Frontal cortex (tissue), 4 donors: ENCODE measurements around the gene MYMX. TPM values are rescaled to one million over a fixed set of nuclear protein-coding genes. Genes with fewer than 3 reads are reported as not detected.
A peak's percentile ranks its signal among the peaks of the same experiment; 100 is the strongest.

Experiments
- DNase-seq, 2 donors: peaks; one replicate each; pipeline ENCODE4 v3.0.0; 2012; ENCODE audit warnings: low spot score in 2 of 2
- FAIRE-seq: peaks from 2 replicates; lab custom pipeline; 2012; peaks lifted over from hg19 to GRCh38; lab: Jason Lieb, UNC
- small RNA-seq: library from RNA; depleted of rRNA; stranded (forward); fragments of <200 nt; gene quantifications from one replicate; pipeline ENCODE3, GENCODE V24; 2014
- total RNA-seq: library from RNA; depleted of rRNA; stranded (reverse); fragments of >200 nt; gene quantifications from one replicate; pipeline ENCODE4 v1.2.3, GENCODE V29; 2014
- donor health status: control.
- donor health status: control.
- donor health status: control.

MYMX gene
- total RNA-seq, 1 donor from 2014 or later, result not detected

DNA sequence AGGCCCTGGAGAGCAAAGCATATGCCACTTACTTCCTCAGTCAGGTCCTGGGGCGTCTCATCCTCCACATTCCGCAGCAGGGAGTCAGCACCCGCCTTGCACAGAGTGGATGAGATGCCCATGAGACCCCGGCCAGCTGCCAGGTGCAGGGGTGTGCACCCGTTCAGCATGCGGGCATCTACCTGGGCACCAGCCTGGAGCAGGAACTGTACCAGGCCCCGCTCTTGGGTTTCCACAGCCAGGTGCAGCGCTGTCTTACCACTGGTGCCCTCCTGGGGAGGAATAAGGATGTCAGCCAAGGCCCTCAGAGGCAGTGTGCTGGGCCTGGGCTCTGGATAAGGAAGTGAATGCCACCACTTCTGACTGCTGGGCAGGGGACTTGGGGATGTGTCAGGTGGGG is 43.3 kb downstream of the MYMX start:
- FAIRE-seq, result no peak
- DNase-seq, result no peak

DNA sequence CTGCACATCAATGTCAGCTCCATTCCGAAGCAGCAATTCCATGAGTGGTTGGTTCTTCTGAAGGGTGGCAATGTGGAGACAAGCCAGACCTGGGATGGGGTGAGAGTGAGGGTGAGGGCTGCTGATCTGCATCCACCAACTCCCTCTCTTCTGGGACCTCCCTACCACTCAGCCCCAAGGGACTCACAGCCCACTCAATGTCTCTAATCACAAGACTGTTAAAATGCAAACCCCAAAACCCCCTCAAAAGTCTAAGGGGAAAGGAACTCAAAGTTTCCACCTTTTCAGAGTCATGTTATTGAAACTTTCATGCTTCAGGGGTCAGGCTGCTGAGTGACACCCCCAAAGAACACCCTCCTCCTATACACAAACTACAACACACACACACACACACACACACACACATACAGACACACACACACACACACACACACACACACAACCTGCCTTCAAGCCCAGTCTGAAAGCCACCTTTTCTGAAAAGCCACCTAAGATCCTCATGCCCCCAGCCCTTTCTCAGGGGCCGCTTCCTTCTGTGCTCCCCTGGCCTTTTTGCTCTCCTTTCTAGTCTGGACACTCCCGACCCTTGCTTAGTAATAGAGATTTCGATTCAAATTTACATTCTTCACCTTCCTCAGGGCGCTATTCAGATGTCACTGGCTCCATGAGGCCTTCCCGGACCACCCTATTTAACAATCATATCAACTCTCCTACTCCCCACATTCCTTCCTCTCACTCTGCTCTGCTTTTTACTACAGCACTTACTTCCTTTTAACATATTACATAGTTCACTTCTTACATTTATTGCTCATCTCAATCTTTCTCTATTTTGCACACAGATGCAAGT is 43.9 kb downstream of the MYMX start:
- no peak for FAIRE-seq
- no peak for DNase-seq

DNA sequence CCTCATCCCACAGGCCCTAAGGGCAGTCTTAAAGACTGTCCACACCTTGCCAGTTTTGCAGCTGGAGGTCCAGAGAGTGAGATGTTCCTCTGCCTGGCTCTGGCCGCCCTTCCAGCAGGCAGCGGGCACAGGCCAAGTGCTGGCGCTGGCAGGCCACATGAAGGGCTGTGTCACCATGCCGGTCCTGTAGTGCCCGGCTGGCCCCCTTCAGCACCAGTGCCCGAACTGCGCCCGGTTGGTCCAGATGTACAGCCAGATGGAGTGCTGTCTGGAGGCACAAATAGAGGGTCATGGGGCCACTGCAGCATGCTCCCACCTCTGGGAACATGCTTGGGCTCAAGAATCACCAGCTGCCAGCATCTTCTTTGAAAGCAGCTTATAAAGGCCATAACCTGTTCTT is 44.9 kb downstream of the MYMX start:
- no peak for FAIRE-seq
- no peak for DNase-seq

DNA sequence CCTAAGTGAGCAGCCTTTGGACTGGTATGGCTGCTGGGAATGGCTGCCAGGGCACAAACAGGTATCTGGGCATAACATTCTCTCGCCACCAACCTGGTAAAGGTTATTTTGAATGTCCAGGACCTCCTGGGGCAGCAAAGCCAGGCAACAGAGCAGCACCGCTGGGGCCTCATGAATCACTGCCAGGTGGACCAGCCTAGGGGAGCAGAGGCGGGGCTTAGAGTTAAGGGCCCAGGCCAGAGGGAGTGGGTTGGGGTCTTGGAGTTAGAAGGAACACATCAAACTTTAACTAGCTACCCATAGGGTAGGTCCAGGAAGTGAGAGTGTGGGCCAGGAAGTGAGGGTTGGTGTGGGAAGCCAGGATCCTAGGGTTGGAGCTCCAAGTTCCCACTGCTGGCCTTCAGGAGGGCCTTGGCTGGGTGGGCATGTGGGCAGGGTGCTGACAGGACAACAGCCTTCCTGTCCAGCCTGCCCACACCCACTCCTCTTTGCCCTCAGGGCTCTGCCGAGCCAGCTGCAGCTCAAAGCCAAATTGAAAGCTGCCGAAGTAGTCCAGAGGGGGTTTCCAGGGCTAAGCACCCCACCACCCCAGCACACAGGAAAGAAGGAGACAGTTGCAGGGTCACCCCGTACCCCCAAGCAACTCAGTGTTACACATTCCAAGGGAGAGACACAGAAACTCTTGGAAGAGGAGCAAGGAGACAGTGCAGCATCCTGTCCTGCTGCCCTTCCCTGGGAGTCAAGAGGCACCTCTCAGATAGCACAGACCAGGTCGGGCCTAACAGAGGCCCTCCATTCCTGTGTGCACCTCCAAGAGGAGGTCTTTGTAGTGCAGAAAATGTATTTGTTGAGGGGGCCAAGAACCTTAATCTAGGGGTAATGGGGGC is 46.0 kb downstream of the MYMX start:
- DNase-seq, result no peak
- FAIRE-seq, result no peak

DNA sequence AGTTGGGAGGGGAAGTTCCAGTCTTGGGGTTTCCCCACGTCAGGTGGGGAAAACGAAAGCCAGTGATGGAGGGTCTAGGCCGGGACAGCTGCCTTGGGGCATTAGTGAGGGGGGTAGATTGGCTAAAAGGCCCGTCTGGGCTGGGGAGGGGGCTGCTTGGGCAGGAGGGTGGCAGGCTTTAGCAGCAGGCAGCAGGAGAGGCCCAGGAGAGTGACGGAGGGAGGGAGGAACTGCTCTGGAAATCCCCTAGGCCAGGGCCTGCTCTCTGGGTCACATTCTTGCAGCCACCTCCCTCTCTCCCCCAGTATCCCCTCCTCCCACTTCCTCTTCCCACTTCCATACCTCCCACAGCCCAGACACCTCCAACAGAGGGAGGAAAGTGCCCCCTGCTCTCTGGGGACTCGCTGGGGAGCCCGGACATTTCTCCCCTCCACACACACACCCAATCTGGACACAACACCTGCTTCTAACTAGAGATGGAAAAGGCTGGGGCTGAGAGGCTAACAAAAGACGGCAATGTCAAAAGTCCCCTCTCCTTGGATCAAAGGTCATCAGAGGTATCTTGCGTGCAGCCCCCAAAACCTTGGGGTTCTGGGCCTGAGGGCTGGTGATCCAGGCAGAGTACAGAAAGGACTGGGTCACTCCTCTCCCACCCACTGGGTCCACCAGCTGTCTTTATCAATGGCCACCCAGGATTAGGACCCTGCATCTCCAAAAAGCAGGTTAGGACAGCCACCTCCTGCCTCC is 46.8 kb downstream of the MYMX start:
- FAIRE-seq, result no peak

DNA sequence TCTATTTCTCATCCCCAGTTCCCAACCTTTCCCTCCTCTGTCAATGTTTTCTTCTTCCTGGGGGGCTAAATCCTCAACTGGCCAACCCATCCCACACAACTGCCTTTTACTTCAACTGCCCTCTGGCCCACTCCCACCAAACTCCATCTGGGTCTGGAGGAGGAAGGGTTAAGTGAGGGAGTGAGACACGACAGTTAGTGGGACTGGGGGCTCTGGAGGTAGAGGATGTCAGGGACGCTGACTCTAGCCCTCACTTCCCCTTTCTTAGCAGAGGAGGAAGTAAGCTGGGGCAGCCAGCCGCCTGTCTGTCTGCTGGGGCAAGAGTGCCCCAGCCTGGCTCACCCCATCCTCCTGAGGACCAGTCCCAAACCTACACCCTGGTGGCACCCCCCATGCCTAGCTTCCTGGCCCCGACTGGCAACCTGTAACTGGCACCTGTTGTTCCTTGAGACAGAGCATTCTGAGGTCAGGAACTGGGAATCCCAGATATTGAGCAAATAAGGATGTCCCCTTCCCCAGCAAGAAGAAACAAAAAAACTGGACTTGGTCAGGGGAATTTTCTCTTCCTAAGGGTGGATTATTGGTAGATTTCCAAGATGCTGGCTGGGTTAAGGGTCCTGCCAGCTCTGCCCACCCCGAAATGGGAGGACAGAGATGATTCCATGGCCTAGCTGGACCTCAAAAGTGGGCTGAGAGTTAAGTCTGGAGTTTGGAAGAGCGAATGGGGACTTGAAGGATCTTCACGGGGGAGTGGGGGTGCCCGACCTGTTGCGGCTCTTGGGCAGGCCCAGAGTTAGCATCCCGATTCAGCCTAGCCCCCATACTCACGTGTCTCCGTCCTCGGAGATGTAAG is 47.7 kb downstream of the MYMX start:
- DNase-seq, result no peak
- no peak for FAIRE-seq

More for the DNA sequence above, 46.8 kb downstream of the MYMX start:
- no peak for DNase-seq

DNA sequence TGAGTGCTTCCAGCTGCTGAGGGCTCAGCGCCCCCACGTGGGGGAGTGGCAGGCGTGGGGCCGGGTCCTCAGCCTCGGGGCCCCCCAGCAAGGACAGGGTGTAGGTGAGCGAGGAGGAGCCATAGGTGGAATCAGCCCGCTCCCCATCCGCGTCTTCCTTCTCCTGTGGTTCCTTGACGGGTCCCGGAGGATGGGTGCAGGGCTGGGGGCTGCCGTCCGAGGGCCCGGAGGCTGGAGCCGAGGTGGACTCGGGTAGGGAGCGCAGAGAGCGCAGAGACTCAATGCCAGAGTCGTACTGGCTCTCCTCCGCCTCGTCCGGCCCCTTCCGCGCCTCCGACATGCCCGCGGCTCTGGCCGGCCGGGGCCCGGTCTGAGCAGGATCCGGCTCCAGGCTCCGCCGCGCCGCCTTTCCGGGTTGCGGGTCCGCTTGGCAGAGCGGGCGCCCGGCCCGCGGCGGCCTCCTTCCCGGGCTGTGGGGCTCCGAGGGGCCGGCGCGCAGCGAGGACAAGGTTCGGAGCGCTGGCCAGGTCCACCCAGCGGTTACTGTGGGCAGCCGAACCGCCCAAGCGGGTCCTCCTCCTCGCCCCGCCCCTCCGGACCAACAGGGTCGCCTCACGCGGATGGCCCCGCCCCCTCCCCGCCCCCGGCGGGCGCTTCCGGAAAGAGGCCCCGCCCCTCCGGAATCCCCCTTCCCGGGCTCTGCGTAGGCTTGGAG is 48.4 kb downstream of the MYMX start, which contains the start of gene NFKBIE:
TSS of gene NFKBIE (minus strand) at position 545 of the 715 bp plus-strand sequence. CDS start at position 340, 205 bp downstream.
- no peak for FAIRE-seq

DNA sequence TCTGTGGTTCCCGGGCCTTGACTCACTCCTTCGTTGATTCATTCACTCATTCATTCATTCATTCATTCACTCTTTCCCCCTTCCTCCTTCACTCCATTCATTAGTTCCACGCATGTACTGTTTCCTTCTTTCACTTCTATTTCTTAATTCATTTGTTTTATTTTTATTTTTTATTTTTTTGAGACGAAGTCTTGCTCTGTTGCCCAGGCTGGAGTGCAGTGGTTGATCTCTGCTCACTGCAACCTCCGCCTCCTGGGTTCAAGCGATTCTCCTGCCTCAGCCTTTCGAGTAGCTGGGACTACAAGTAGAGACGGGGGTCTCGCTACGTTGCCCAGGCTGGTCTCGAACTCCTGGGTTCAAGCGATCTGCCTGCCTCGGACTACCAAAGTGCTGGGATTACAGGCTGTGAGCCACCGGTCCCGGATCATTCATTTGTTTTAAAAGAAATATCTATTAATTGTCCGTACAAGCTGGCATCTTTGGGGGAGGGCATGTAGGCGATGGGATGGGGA is 49.1 kb downstream of the MYMX start:
- FAIRE-seq, result no peak
- no peak for DNase-seq

More for the DNA sequence above, 48.4 kb downstream of the MYMX start, which contains the start of gene NFKBIE:
- DNase-seq, result peak; percentile 94 to 98

DNA sequence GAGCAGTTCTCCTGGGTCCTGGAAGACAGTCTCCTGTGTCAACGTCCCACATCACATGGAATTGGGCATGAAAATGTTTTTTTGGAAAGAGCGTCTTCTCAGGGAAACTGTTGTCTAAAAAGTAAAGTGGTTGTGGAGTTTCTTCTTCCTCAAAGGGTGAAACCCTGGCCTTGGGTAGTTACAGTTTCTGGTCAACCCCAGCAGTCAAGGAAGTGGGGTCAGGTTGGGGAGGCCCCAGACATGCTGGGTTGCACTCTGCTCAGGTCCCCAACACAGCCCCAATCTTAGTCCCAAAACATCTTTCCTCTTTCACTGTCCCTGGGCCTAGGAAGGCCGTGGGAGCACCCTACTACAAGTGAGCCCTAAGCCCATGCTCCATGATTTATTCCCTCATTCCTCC is 49.6 kb downstream of the MYMX start:
- FAIRE-seq (no peak), DNase-seq (no peak)

DNA sequence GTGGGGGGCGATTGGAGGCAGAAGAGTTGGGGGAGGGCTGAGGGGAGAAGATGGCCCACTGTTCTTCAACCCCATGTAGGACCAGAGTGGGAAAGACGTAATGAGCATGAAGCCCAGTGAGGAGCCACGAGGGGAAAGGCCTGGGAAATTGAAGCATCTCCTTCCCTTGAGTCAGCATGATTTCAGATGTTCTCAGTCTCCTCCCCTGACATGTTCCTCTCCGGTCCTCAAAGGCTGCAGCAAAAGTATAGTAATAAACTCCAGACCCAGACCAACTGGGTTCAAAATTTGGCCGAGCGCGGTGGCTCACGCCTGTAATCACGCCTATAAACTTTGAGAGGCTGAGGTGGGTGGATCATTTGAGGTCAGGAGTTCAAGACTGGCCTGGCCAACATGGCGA is 50.5 kb downstream of the MYMX start:
- DNase-seq, result no peak

More for the DNA sequence above, 50.5 kb downstream of the MYMX start:
- FAIRE-seq, result no peak

Small RNAs within 50 kb of the gene (small RNA-seq; reads per million reads assigned to genes)
- gene RN7SL811P, result not detected

Other genes with a start within 250 kb of the MYMX start
- 41.2 TPM for gene MRPL14, start 89.5 kb upstream of the MYMX start, total RNA-seq
- 35.5 TPM for gene TMEM63B, start 89.4 kb upstream of the MYMX start, total RNA-seq
- gene CAPN11, start 58.1 kb upstream of the MYMX start, total RNA-seq, result not detected
- gene SLC29A1, start 6.7 kb downstream of the MYMX start, total RNA-seq, result 3.7 TPM
- 463 TPM for gene HSP90AB1, start 30.2 kb downstream of the MYMX start, total RNA-seq
- 32.2 TPM for gene SLC35B2, start 40.6 kb downstream of the MYMX start, total RNA-seq
- 8.2 TPM for gene NFKBIE, start 48.6 kb downstream of the MYMX start, total RNA-seq
- gene TMEM151B, start 53.5 kb downstream of the MYMX start, total RNA-seq, result 45.7 TPM
- 12.2 TPM for gene AARS2, start 96.4 kb downstream of the MYMX start, total RNA-seq
- gene SPATS1, start 125.7 kb downstream of the MYMX start, total RNA-seq, result 0.41 TPM
- 56.7 TPM for gene CDC5L, start 170.8 kb downstream of the MYMX start, total RNA-seq